ENCODE data around the gene SSBP4.

GRCh38 chr19:18412610-18413239 is 6.5 kb upstream of the SSBP4 start:
- no peak for TF ChIP-seq SUZ12 (IDR thresholded peaks at IDR 0.05; ENCODE audit: extremely low read depth, insufficient read depth, insufficient read length)
- no peak for TF ChIP-seq ZNF274 (IDR thresholded peaks at IDR 0.05; ENCODE audit: low read depth, low read length)
- TF ChIP-seq YY1 (IDR thresholded peaks at IDR 0.05; ENCODE audit: insufficient read depth, insufficient read length): no peak
